ENCODE measurements around the gene COL4A2. TPM values are rescaled to one million over a fixed set of nuclear protein-coding genes. Genes with fewer than 3 reads are reported as not detected.
A peak's percentile ranks its signal among the peaks of the same experiment; 100 is the strongest.

The COL4A2 gene
- polyA plus RNA-seq, 1 experiment, result 886 TPM

- Histone ChIP-seq H3K4me3 (ENCODE audit: low read depth, low read length) (no peak overlapping the region), H3K36me3 (ENCODE audit: control insufficient read depth, insufficient read depth, low read length) (peaks cover 4% of the 10 kb centered on the region; the same call in 1 of the 2 replicates), H3K27me3 (ENCODE audit: control insufficient read depth, insufficient read depth, low read length) (no peaks in the 10 kb centered on the region)
- ChIA-PET POLR2A (no interaction called here), CTCF (no interaction called here)
- DNase-seq (ENCODE audit: low read depth), result no peak
- TF ChIP-seq CTCF (IDR thresholded peaks at IDR 0.05; ENCODE audit: insufficient read depth, low read depth, low read length), result no peak
Observed at GRCh38 chr13:110424569-110425443, 117.7 kb downstream of the COL4A2 start.

GRCh38 chr13:110425444-110425780 is 118.3 kb downstream of the COL4A2 start:
- Histone ChIP-seq H3K27me3 (ENCODE audit: control insufficient read depth, insufficient read depth, low read length) (no peaks in the 10 kb centered on the region), H3K4me3 (ENCODE audit: low read depth, low read length) (no peak overlapping the region), H3K36me3 (ENCODE audit: control insufficient read depth, insufficient read depth, low read length) (peaks cover 5% of the 10 kb centered on the region)
- CTCF ChIA-PET, result interaction anchor here (0.6 to 1.0 kb wide), 2 partner anchors 14 to 447 kb away, joined by 3 read pairs; no protein-coding TSS in a partner anchor
- POLR2A ChIA-PET, result no interaction called here
- TF ChIP-seq CTCF (IDR thresholded peaks at IDR 0.05; ENCODE audit: insufficient read depth, low read depth, low read length), result no peak
- DNase-seq (ENCODE audit: low read depth), result peak; percentile 91

GRCh38 chr13:110426735-110427134 is 119.7 kb downstream of the COL4A2 start:
- TF ChIP-seq CTCF (IDR thresholded peaks at IDR 0.05; ENCODE audit: insufficient read depth, low read depth, low read length), result no peak
- ChIA-PET POLR2A (no interaction called here), CTCF (interaction anchor here (1.0 kb wide), 1 partner anchor 18 kb away, joined by 3 read pairs; no protein-coding TSS in a partner anchor)
- H3K4me3 ChIP-seq (ENCODE audit: low read depth, low read length), result no peak overlapping the region
- DNase-seq (ENCODE audit: low read depth), result no peak
- no peaks in the 10 kb centered on the region for H3K27me3 ChIP-seq (ENCODE audit: control insufficient read depth, insufficient read depth, low read length)
- H3K36me3 ChIP-seq (ENCODE audit: control insufficient read depth, insufficient read depth, low read length), result peaks cover 14% of the 10 kb centered on the region

- H3K36me3 ChIP-seq (ENCODE audit: control insufficient read depth, insufficient read depth, low read length), result peaks cover 21% of the 10 kb centered on the region
- no peaks in the 10 kb centered on the region for H3K27me3 ChIP-seq (ENCODE audit: control insufficient read depth, insufficient read depth, low read length)
- no peak for TF ChIP-seq CTCF (IDR thresholded peaks at IDR 0.05; ENCODE audit: insufficient read depth, low read depth, low read length)
- ChIA-PET POLR2A (no interaction called here), CTCF (no interaction called here)
- DNase-seq (ENCODE audit: low read depth), result no peak
- no peak overlapping the region for H3K4me3 ChIP-seq (ENCODE audit: low read depth, low read length)
Observed at GRCh38 chr13:110428313-110428712, 121.2 kb downstream of the COL4A2 start.

GRCh38 chr13:110430391-110431336 is 123.6 kb downstream of the COL4A2 start:
- no peak for DNase-seq (ENCODE audit: low read depth)
- no peak for TF ChIP-seq CTCF (IDR thresholded peaks at IDR 0.05; ENCODE audit: insufficient read depth, low read depth, low read length)
- CTCF ChIA-PET, result interaction anchor here (0.8 to 1.2 kb wide), 2 partner anchors 31 to 191 kb away, joined by 3 read pairs; no protein-coding TSS in a partner anchor
- peaks cover 31% of the 10 kb centered on the region for H3K36me3 ChIP-seq (ENCODE audit: control insufficient read depth, insufficient read depth, low read length)
- H3K27me3 ChIP-seq (ENCODE audit: control insufficient read depth, insufficient read depth, low read length), result no peaks in the 10 kb centered on the region
- H3K4me3 ChIP-seq (ENCODE audit: low read depth, low read length), result no peak overlapping the region
- POLR2A ChIA-PET, result no interaction called here
